ENCODE data around the gene SYNE3. TPM values are rescaled to one million over a fixed set of nuclear protein-coding genes. Genes with fewer than 3 reads are reported as not detected.

The SYNE3 gene
- total and polyA plus RNA-seq, 2 donors (not counting 1 experiment from before 2014, with no cell fraction given): 4.9 to 24.1 TPM

GRCh38 chr14:95479494-95479893 lies 37.0 kb downstream of the SYNE3 start:
- Histone ChIP-seq H2AFZ (ENCODE audit: low read length) (no peak overlapping the region), H3K79me2 (ENCODE audit: control insufficient read depth, insufficient read depth, low read length) (peaks cover 10% of the 10 kb centered on the region), H3K27ac (ENCODE audit: insufficient read depth, low read length) (no peak overlapping the region), H4K20me1 (ENCODE audit: control insufficient read depth, extremely low read depth, insufficient read depth, low read length) (no peaks in the 10 kb centered on the region), H3K9me3 (ENCODE audit: control insufficient read depth, insufficient read depth, low read depth, low read length) (no peaks in the 10 kb centered on the region), H3K4me1 (ENCODE audit: control insufficient read depth, extremely low read depth, insufficient read depth, low read length) (peaks cover 29% of the 10 kb centered on the region), H3K36me3 (ENCODE audit: control insufficient read depth, insufficient read depth, low read length) (peaks cover 4% of the 10 kb centered on the region), H3K27me3 (ENCODE audit: control insufficient read depth, insufficient read depth, low read length) (no peaks in the 10 kb centered on the region), H3K4me2 (ENCODE audit: extremely low read depth, insufficient read depth, low read length) (no peak overlapping the region), H3K9ac (ENCODE audit: insufficient read depth, low read length) (no peak overlapping the region), H3K4me3 (replicated peaks in 1 of 4; ENCODE audit: control extremely low read depth in 1 of 4, insufficient read depth in 1 of 4, low read depth in 3 of 4, low read length in 4 of 4) (no peak overlapping the region)
- DNase-seq (ENCODE audit: low read depth in 2 of 2): no peak
- TF ChIP-seq EZH2 (IDR thresholded peaks at IDR 0.05; ENCODE audit: low read length, missing control alignments) (no peak), CTCF (conservative IDR thresholded peaks at IDR 0.05 in 1 of 2, IDR thresholded peaks at IDR 0.05 in 1 of 2; ENCODE audit: low read depth in 1 of 2, low read length in 2 of 2) (no peak)

GRCh38 chr14:95478818-95479217 lies 37.6 kb downstream of the SYNE3 start:
- H3K36me3 ChIP-seq (ENCODE audit: control insufficient read depth, insufficient read depth, low read length): peaks cover 4% of the 10 kb centered on the region
- no peak for DNase-seq (ENCODE audit: low read depth in 2 of 2)
- no peak overlapping the region for H3K4me3 ChIP-seq (replicated peaks in 1 of 4; ENCODE audit: control extremely low read depth in 1 of 4, insufficient read depth in 1 of 4, low read depth in 3 of 4, low read length in 4 of 4)
- no peak overlapping the region for H3K9ac ChIP-seq (ENCODE audit: insufficient read depth, low read length)
- H3K4me1 ChIP-seq (ENCODE audit: control insufficient read depth, extremely low read depth, insufficient read depth, low read length): peaks cover 27% of the 10 kb centered on the region
- H3K4me2 ChIP-seq (ENCODE audit: extremely low read depth, insufficient read depth, low read length): no peak overlapping the region
- H3K27me3 ChIP-seq (ENCODE audit: control insufficient read depth, insufficient read depth, low read length): no peaks in the 10 kb centered on the region
- no peaks in the 10 kb centered on the region for H4K20me1 ChIP-seq (ENCODE audit: control insufficient read depth, extremely low read depth, insufficient read depth, low read length)
- no peak overlapping the region for H3K27ac ChIP-seq (ENCODE audit: insufficient read depth, low read length)
- H2AFZ ChIP-seq (ENCODE audit: low read length): no peak overlapping the region
- peaks cover 9% of the 10 kb centered on the region for H3K79me2 ChIP-seq (ENCODE audit: control insufficient read depth, insufficient read depth, low read length)
- TF ChIP-seq CTCF (conservative IDR thresholded peaks at IDR 0.05 in 1 of 2, IDR thresholded peaks at IDR 0.05 in 1 of 2; ENCODE audit: low read depth in 1 of 2, low read length in 2 of 2): no peak
- no peak for TF ChIP-seq EZH2 (IDR thresholded peaks at IDR 0.05; ENCODE audit: low read length, missing control alignments)
- no peaks in the 10 kb centered on the region for H3K9me3 ChIP-seq (ENCODE audit: control insufficient read depth, insufficient read depth, low read depth, low read length)

- peaks cover 22% of the 10 kb centered on the region for H3K4me1 ChIP-seq (ENCODE audit: control insufficient read depth, extremely low read depth, insufficient read depth, low read length)
- H3K27ac ChIP-seq (ENCODE audit: insufficient read depth, low read length): no peak overlapping the region
These were observed 38.1 kb downstream of the SYNE3 start for GRCh38 chr14:95478309-95478708.

More at GRCh38 chr14:95478309-95478708, 38.1 kb downstream of the SYNE3 start:
- peaks cover 9% of the 10 kb centered on the region for H3K79me2 ChIP-seq (ENCODE audit: control insufficient read depth, insufficient read depth, low read length)
- TF ChIP-seq CTCF (conservative IDR thresholded peaks at IDR 0.05 in 1 of 2, IDR thresholded peaks at IDR 0.05 in 1 of 2; ENCODE audit: low read depth in 1 of 2, low read length in 2 of 2): no peak
- H3K9ac ChIP-seq (ENCODE audit: insufficient read depth, low read length): no peak overlapping the region
- no peak overlapping the region for H2AFZ ChIP-seq (ENCODE audit: low read length)
- no peaks in the 10 kb centered on the region for H4K20me1 ChIP-seq (ENCODE audit: control insufficient read depth, extremely low read depth, insufficient read depth, low read length)
- H3K4me2 ChIP-seq (ENCODE audit: extremely low read depth, insufficient read depth, low read length): no peak overlapping the region
- no peak overlapping the region for H3K4me3 ChIP-seq (replicated peaks in 1 of 4; ENCODE audit: control extremely low read depth in 1 of 4, insufficient read depth in 1 of 4, low read depth in 3 of 4, low read length in 4 of 4)
- DNase-seq (ENCODE audit: low read depth in 2 of 2): no peak
- H3K27me3 ChIP-seq (ENCODE audit: control insufficient read depth, insufficient read depth, low read length): no peaks in the 10 kb centered on the region
- no peaks in the 10 kb centered on the region for H3K9me3 ChIP-seq (ENCODE audit: control insufficient read depth, insufficient read depth, low read depth, low read length)
- peaks cover 7% of the 10 kb centered on the region for H3K36me3 ChIP-seq (ENCODE audit: control insufficient read depth, insufficient read depth, low read length)
